NCI-H1436 treated with DMSO at 0.1 percent for 48 hours (cell line): ENCODE results near the gene BAK1.
"Not testable (repeated sequence)": the region's sequence is repeated elsewhere in the genome, so short reads cannot be mapped to it uniquely, and the experiment has no call there.

Experiments
- DNase-seq: peaks from one replicate; lab custom pipeline; 2025; lab: John Stamatoyannopoulos, UW

Gene BAK1

DNA sequence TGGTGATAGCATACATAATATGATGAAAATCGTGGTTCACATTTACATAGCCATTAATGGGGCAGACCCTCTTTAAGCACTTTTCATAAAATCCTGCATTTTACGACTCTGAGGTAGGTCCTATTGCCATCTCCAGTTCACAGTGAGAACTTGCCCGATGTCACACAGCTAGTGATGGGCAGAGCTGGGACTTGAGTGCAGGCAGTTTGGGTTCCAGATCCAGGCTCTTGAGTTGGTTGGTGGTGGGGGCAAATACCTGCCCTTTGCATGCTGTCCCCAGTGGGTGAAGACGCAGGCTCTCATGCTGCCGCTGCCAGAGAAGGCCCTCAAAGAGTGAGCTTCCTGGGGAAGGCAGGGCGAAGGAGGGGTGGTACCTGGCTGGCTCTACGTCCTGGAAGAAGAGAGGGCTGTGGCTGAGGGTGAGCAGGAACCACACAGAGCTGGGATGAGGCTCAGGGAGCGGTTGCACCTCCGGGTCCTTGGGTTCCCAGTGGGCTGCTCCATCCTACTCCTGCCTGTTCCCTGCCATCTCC, 6.1 kb upstream of the BAK1 start:
- DNase-seq, result no peak

DNA sequence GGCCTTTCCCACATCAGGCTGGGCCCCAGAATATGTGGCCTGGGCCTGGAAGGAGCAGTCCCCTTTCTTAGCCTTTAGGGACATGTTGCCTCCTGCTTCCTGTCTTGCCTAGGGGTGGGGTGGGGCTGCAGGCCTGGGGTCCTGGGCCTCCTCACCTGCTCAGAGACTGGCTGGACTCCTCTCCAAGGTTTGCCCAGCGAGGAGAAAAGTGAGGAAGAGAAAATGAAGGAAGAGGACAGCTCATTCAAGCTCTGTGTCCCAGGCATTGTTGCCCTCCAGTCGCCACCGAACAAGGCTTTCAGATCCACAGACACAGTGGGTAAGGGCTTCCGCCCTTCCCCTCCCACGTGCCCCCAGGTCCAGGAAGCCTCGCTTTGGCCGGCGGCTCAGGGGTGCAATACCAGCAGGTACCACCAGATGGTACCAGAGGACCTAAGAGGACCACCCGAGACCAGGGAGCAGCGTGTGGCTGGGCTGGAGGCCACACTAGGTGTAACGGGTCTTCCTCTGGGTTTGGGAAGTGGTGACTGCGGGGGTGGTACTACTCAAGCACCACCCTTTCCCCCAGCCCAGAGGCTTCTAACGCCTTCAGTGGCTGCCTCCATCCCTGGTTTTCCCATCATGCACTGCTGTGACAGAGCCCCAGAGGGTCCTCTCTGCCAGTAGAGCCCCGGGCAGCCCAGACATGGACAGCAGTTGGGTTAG, 5.5 kb upstream of the BAK1 start:
- DNase-seq, result peak; percentile 43

DNA sequence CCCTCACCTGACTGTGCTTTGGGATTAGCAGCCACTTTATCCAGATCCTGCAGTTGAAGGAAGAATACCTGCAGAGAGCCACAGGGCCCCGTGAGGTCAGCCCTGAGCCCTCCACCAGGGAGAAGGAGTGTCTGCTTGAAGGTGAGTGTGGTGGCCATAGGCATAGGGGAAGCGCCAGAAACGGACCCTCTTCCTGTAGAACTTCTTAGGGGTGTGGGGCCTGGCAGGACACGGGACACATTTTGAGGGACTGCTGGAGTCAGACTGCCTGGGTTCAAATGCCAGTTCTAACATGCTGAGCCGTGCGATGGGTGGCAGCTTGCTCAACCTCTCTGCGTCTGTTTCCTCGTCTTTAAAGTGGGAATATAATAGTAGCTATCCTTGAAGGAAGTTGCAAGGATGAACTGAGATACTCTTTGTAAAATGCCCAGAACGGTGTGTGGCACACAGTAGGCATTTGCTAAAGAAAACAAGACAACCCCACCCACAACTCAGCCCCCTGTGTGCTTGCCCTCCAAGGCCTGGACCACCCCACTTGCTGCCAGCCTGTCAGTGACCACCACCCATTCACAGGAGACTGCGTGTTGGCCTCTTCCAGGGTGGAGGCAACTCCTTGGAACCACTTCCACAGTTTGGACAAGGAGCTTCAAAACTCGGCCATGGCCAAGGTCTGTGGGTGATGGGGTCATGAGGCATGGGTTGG, 4.8 kb upstream of the BAK1 start:
- no peak for DNase-seq

DNA sequence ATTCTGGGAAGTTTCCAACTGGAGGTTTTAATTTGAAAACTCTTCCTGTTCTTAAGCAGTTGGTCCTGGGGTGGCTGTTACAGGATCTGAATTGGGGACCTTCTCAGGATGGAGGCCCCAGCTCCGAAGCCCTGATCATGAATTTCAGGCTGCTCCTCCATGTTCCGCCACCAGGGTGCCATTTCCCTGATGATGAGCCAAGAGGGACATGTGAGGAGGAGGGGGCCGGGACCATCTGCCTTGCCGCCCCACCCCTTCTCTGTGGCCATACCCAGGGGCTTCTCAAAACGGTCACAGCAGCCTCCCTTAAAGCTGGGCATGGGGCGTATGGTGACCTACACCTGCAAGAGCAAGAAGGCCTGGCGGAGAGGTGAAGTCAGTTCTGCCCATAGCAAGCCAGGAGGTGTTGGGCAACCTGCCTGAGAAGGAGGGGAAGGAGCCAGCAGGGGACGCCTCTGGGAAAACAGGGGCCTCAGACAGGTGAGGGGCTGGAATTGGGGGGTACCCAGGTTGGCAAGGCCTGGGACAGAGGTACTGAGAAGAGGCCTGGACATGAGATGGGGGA, 3.6 kb upstream of the BAK1 start:
- DNase-seq, result no peak

DNA sequence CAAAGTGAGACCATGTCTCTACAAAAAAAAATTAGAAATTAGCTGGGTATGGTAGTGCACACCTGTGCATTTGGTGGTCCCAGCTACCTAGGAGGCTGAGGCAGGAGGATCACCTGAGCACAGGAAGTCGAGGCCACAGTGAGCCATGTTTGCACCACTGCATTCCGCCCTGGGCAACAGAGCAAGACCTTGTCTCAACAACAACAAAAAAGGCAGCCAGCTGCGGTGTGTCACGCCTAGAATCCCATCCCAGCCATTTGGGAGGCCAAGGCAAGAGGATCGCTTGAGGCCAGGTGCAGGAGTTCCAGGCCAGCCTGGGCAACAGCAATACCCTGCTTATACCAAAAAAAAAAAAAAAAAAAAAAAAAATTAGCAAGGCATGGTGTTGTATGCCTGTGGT, 1.1 kb upstream of the BAK1 start:
- no peak for DNase-seq

DNA sequence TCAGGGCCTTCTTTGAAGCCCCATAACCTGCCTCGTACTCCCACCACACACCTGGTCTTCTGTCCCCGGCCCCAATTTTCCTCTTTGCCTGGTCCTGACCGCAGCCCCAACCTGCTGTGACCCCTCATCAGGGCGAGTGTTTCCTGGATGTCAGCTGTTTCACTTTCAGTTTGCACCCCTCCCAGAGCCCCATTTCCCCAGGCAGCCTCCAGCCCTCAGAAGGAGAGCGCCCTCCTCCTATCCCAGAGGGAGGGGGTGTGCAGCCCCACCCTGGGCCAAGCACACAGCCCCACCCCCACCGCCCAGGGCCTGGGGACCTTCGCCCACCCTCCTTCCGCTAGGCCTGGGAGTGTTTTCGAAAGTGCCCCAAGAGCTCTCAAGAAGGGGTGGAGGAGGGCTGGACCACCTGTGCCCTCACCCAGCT, 1.5 kb downstream of the BAK1 start:
- DNase-seq, result no peak

DNA sequence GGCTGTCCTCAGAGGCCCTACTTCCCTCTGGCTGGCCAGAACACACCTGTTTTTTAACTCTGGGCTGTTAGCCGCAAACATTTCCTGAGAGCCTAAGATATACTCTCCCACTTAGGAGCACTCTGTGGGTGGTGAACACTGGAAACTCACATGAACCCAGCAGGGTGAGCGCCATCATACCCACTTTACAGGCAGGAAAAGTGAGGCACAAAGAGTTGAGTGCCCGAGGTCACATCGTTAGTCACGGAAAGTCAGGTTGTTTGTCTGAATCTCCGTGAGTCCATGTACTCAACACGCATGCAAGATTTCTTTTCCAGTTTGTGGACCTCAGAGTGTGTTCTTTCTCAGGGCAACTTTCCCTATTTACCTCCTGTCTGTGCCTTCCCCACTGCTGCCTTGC, 1.9 kb downstream of the BAK1 start:
- no peak for DNase-seq

DNA sequence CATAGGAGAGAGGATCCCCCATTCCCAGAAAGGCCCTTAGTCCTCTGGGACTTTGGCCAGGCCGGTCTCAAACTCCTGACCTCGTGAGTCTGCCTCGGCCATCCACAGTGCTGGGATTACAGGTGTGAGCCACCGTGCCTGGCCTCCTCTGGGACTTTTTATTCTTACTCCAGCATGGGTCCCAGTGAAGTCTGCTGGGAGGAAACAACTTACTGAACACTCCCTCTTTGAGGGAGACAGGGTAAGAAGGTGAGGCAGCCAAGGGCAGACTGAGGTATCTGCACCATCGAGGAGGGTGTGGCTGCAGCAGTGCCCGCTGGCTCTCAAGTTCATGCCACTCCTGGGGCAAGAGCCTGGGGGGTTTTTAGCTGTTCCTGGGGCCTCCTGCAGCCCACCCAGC, 2.4 kb downstream of the BAK1 start:
- DNase-seq, result no peak

DNA sequence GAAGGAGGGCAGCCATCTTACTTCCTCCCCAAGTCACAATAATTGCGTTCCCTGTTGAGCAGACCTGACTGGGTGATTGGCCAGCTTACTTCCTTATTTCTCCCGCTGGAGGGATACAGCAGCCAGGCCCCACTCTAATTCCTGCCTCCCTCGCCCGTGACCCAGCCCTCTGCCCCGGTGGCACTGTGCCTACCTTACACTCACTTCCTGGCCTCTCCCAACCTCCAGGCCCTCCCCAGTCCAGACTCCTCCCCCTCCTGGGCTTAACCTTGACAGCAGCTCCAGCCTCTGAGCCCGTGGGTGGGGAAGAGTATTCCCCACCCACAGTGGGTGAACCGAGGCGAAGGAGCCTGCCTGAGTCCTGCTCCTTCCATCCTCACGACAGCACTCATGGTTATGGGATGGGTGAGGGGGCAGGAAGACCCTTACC, 3.0 kb downstream of the BAK1 start:
- DNase-seq, result no peak

DNA sequence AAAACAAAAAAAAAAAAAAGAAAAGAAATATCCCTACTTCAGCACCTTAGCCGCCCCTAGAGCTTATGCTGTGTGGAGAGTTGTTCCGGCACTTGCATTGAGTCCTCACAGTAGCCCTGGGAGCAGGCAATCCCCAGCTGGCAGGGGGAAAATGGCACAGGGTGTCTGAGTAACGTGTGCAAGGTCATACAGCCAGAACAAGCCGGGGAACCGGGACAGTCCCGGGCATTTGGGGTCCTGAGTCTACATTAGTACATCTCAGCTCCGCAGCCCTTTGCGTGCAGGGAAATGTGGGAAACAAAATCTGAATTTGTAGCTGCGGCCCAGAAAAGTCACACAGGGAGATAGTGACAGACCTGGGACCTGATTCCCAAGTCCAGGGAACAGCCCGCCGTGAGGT, 3.4 kb downstream of the BAK1 start:
- no peak for DNase-seq

DNA sequence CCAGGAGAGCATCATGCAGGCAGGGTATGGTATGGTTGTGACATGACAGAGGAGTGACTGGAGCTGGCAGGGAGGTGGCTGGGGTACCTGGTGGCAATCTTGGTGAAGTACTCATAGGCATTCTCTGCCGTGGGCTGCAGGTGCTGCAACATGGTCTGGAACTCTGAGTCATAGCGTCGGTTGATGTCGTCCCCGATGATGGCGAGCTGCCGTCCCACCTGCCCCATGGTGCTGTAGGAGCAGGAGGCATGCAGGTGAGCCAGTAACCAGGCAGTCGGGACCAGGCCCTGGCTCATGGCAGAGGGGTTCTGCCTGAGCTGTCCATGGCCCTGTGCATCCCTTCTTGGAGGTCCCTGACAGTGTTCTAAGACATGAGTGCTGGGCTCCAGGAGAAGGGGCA, 4.9 kb downstream of the BAK1 start:
- DNase-seq, result no peak

DNA sequence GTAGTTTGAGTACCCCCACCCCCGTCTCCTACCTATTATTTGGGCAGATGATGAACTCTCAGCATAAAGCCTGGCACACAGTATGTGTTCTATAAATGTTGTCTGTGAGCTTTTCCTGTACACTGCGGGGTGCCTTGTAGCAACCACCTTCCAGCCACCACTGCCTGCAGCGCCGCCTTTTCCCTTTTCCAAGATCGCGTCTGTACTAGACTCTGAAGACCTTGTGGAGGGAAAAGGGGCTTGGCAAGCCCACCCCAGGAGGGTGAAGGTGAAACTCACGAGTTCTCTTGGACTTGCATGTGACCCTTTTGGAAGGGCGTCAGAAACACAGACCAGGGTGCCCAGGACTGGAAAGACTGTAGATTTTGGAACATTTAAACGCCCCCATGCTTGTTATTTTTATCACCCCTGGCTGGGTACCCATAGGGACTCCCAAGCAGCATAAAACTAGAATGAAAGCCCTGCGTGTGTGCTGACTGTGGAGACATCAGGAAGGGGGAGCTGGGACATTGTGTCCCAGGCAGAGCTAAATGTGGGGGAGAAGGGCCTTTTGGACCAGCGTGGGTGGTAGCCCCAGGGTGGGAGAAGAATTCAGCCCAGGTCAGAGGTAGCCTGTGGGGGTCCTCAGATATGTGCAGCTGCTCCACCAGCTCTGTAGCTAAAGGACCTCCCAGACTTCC, 8.3 kb downstream of the BAK1 start:
- DNase-seq, result no peak

DNA sequence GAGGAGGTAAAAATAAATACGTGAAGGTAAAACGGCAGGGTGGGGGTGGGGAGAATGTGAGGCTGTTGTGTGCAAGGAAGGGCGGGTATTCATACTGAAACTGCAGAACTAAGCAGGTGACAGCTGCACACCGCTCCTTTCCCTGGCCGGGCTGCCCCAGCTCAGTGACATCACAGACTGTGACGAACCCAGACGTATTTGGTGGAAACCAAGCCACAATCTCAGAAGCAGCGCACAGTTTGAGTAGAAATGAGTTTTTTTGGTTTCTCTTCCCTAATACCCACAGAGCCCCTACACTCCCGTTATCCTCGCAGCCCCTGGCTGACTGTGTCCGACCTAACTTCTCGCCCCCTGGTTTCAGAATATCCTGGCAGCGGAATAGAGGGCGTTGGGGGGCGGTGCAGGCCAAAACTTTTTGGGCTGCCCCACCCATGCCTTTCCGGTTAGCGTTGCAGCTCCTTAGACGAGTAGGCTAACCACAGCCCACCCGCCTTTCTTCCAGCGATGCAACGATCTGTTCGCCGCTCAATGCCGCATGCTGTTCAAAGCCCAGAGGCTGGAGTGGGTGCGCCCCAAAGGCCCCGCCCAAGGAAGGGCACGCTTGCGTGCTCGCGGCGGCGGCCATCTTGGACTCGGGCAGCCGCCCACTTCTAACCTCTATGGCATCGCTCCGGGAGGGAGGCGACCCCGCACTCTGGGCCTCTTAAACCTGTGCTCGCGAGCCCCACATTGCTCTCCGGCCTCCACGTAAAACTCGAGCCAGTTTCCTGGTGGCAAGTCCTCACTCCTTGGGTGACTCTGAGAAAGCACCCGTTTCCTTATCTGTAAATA, 9.1 kb downstream of the BAK1 start:
- DNase-seq, result peak; percentile 11

DNA sequence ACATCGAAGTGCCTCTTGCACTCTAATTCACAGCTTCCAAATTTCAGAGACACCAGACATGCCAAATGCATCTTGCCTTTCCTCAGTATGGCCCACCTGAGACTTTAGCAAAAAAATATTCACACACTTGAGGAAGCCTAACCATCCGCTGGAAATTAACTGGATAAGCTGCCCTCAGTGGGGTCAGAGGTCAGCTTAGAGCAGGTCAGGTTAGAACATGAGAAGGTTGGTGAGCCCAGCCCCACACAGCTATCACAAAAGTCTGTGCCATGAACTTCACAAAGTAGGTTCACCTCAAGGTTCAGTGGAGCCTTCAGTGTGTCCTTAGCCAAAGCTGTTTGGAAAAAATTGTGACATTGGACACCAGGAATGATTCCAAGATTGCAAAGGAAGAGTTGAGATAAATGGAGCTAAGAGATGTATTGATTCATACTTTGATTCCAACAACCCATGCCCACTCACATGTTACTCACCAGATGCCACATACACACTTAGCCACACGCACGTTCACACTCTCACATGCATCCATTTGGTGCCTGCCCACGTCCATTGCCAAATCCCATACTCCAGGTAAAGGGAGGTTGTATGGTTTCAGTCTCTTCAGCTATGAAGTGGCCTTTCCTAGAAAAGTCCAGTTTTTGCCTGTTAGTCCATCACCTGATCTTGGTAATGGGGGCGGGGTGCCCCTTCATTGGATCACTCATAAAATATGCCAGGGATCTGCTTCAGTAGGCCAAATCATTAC, 11.1 kb downstream of the BAK1 start:
- DNase-seq, result no peak

DNA sequence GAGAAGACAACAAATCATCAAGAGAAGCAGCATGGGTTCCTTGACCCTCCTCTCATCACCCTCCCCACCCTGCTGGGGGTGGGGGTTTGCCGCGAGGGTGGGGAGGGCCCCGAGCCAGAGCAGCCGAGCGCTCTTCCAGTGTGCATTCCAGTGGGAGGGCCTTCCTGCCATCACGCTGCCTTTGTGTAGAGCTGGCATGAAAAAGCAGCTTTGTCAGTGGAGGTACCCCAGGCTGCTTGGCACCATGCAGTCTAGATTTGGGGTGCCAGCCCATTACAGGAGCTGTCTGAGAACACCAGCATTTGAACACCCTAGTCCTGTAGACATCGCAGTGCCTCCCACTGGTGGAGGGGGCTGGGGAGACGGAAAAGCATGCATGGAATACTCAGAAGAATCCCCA, 12.2 kb downstream of the BAK1 start:
- no peak for DNase-seq

DNA sequence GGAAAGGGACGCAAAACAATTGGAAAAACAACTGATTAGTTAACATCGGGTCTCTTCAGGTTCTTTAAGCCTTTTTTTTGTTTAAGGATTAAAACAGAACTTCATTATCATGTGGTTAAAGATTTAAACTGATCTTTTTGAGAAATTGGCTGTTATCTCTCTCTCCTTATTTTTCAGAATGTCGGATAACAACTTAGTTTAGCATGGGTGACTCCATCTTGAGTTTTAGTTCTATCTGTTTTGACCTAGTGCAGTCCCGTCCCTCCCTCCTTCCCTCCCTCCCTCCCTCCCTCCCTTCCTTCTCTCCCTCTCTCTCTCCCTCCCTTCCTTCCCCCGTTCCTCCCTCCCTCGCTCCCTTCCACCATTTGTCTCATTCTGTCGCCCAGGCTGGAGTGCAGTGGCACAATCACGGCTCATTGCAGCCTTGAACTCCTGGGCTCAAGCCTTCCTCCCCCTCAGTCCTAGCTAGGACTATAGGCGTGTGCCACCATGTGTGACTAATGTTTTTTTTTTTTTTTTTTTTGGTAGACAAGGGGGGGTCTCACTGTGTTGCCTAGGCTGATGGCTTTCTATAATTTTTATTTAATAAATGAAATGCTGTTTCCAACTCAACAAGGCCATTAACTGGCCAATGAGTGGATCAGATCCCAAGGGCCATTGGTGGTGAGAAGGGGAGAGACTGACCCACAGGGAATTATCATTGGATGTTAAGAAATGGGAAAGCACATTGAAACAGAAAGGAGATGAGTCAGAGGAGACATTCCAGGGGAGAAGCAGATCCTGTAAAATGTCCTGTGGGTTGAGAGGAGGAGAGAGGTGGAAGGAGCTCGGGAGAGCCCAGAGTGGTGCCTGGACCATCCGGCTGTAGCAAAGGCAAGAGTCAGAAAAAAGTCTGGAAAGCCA, 13.6 kb downstream of the BAK1 start:
- no peak for DNase-seq

DNA sequence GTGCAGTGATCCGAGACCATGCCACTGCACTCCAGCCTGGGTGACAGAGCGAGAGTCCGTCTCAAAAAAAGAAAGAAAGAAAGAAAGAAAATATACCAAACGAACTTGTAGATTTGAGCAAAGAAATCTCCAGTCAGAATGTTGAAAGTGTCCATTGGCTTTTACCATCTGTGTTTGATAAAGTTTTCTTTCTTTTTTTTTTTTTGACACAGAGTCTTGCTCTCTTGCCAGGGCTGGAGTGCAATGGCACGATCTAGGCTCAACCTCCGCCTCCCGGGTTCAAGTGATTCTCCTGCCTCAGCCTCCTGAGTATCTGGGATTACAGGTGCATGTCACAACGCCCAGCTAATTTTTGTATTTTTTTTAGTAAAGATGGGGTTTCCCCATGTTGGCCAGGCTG, 21.3 kb downstream of the BAK1 start:
- no peak for DNase-seq

DNA sequence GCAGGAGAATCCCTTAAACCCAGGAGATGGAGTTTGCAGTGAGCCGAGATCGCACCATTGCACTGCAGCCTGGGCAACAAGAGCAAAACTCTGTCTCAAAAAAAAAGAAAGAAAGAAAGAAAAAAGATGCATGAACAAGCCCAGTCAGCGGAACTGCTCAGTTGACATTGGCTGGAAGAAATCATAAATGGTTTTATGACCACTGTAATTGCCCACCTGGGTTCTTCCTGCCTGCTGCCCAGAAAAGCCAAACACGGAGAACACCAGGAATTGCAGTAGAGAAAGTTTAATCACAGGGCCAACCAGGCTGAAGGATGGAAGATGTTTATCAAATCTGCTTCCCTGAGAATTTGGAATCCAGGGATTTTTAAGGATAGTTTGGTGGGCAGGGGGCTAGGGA, 22.7 kb downstream of the BAK1 start:
- DNase-seq, result no peak

DNA sequence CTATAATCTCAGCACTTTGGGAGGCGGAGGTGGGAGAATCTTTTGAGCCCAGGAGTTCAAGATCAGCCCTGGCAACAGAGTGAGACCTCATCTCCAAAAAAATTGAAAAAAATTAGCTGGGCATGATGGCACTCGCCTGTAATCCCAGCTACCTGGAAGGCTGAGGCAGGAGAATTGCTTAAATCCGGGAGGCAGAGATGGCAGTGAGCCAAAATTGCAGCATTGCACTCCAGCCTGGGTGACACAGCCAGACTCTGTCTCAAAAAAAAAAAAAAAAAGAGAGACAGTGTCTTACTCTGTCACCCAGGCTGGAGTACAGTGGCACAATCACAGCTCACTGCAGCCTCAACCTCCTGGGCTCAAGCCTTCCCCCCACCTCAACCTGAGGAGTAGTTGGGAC, 27.2 kb downstream of the BAK1 start:
- DNase-seq, result not testable (repeated sequence)

DNA sequence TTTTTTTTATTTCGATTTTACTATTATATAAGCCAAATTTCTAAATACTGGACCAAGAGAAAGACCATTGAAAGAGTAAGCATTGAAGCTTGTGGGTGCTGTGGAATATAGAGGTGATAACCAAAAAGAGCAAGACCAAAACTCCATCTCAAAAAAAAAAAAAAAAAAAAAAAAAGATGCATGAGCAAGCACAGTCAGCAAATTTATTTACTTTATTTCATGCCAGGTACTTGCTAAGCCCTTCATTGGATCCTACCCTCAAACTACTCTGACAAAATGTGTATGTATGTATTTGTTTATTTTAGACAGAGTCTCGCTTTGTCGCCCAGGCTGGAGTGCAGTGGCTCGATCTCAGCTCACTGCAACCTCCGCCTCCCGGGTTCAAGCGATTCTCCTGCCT, 27.8 kb downstream of the BAK1 start:
- no peak for DNase-seq
